HCT116 (cell line): ENCODE data around the gene EMX1. TPM values are rescaled to one million over a fixed set of nuclear protein-coding genes. Genes with fewer than 3 reads are reported as not detected.
"Not testable (repeated sequence)": the region's sequence is repeated elsewhere in the genome, so short reads cannot be mapped to it uniquely, and the experiment has no call there.

Experiments
- ATAC-seq: fragments of 200-7000 bp; cut with Tn5 transposase; 2 replicates; pipeline ENCODE4 v1.9.1; 2020; ENCODE audit warnings: mild to moderate bottlenecking, moderate library complexity
- BruUV-seq: library from RNA; stranded (reverse); fragments of 400-500 nt; replicated peaks from 2 replicates; lab custom pipeline; 2021; lab: Mats Ljungman, UMichigan
- CTCF ChIA-PET: fragments of 300-600 bp; sonication (Branson Sonifier 250); formaldehyde crosslinking; loops from one replicate; lab custom pipeline; 2021; ENCODE audit warnings: antibody characterized with exemption; lab: Charles Lee
- POLR2A ChIA-PET: fragments of 300-600, 350-600 bp; sonication (Branson Sonifier 250); formaldehyde crosslinking; loops from one replicate; lab custom pipeline; 2021; ENCODE audit warnings: antibody characterized with exemption; lab: Charles Lee
- RAD21 ChIA-PET, 2 experiments: fragments of 300-600 bp; sonication (Branson Sonifier 250); formaldehyde crosslinking; loops; one replicate each; lab custom pipeline; 2023; ENCODE audit warnings: low total read pairs in 2 of 2; ENCODE audit not compliant: uncharacterized antibody in 2 of 2, unreplicated experiment in 2 of 2, low non-redundant PET in 1 of 2; lab: Charles Lee
- DNase-seq: peaks from one replicate; pipeline ENCODE4 v3.0.0-alpha.2; 2010; ENCODE audit warnings: low read depth, low spot score
- H2AFZ ChIP-seq: fragments of 200-600 bp; shearing (Covaris generic), sonication (generic); 2 replicates; pipeline ENCODE4 v1.6.1; 2017; ENCODE audit warnings: low read depth, mixed run types, mixed read lengths, antibody characterized with exemption, low read length; ENCODE audit not compliant: poor library complexity, severe bottlenecking
- H3K27ac ChIP-seq: 2 replicates; pipeline ENCODE4 v1.5.1; 2012; ENCODE audit warnings: low read depth, low read length
- H3K27me3 ChIP-seq: fragments of 200-600 bp; sonication (generic); 2 replicates; pipeline ENCODE4 v1.6.1; 2016; ENCODE audit warnings: mixed run types, low read length, mixed read lengths; ENCODE audit not compliant: insufficient read depth
- H3K36me3 ChIP-seq, 2 experiments: fragments of 200-500 bp in 1 of 2; fragments of 200-600 bp in 1 of 2; sonication (Bioruptor generic) in 1 of 2; sonication (generic) in 1 of 2; 2 replicates each; pipeline versions ENCODE4 v1.5.1 to v1.6.1; 2014 to 2016; ENCODE audit warnings: low read length in 2 of 2, inconsistent platforms in 1 of 2, mixed read lengths in 1 of 2, mixed run types in 1 of 2; ENCODE audit not compliant: insufficient read depth in 2 of 2, control insufficient read depth in 1 of 2
- H3K4me1 ChIP-seq, 2 experiments: fragments of 200-600 bp in 1 of 2; sonication (generic) in 1 of 2; 2 replicates each; pipeline versions ENCODE4 v1.5.1 to v1.6.1; 2012 to 2017; ENCODE audit warnings: low read length in 2 of 2, inconsistent platforms in 1 of 2, mild to moderate bottlenecking in 1 of 2, mixed read lengths in 1 of 2, mixed run types in 1 of 2, moderate library complexity in 1 of 2; ENCODE audit not compliant: insufficient read depth in 2 of 2, control insufficient read depth in 1 of 2
- H3K4me2 ChIP-seq: fragments of 200-600 bp; sonication (generic); 2 replicates; pipeline ENCODE4 v1.6.1; 2017; ENCODE audit warnings: mixed run types, low read length, mixed read lengths
- H3K4me3 ChIP-seq, 2 experiments: fragments of 200-600 bp in 1 of 2; sonication (generic) in 1 of 2; replicated peaks in 1 of 2; 2 replicates each; pipeline ENCODE4 v1.5.1; 2011 to 2016; ENCODE audit warnings: low read length in 2 of 2, control low read depth in 1 of 2, low read depth in 1 of 2, mild to moderate bottlenecking in 1 of 2, mixed read lengths in 1 of 2, mixed run types in 1 of 2
- H3K79me2 ChIP-seq: fragments of 200-600 bp; sonication (generic); 2 replicates; pipeline ENCODE4 v1.6.1; 2017; ENCODE audit warnings: mild to moderate bottlenecking, mixed run types, low read length, moderate library complexity, mixed read lengths; ENCODE audit not compliant: insufficient read depth
- H3K9ac ChIP-seq: fragments of 200-600 bp; sonication (generic); 2 replicates; pipeline ENCODE4 v1.6.1; 2016; ENCODE audit warnings: low read length, mixed read lengths
- H3K9me2 ChIP-seq: fragments of 200-600 bp; sonication (generic), shearing (Covaris generic); 2 replicates; pipeline ENCODE4 v1.6.1; 2017; ENCODE audit warnings: mixed run types, mild to moderate bottlenecking, moderate library complexity; ENCODE audit not compliant: insufficient read depth
- H3K9me3 ChIP-seq, 2 experiments: fragments of 200-500 bp in 1 of 2; fragments of 200-600 bp in 1 of 2; sonication (Bioruptor generic) in 1 of 2; sonication (generic) in 1 of 2; 2 replicates each; pipeline ENCODE4 v1.6.1; 2014 to 2017; ENCODE audit warnings: low read length in 2 of 2, mixed read lengths in 2 of 2, inconsistent platforms in 1 of 2, low read depth in 1 of 2, mild to moderate bottlenecking in 1 of 2, mixed run types in 1 of 2, moderate library complexity in 1 of 2; ENCODE audit not compliant: control insufficient read depth in 1 of 2, insufficient read depth in 1 of 2
- H4K20me1 ChIP-seq: fragments of 200-600 bp; sonication (generic), shearing (Covaris generic); 2 replicates; pipeline ENCODE4 v1.6.1; 2017; ENCODE audit warnings: mixed run types, mild to moderate bottlenecking, moderate library complexity; ENCODE audit not compliant: insufficient read depth
- CTCF ChIP-seq, 3 experiments: fragments of 200-600 bp in 1 of 3; sonication (generic) in 1 of 3; IDR thresholded peaks in 2 of 3; conservative IDR thresholded peaks in 1 of 3; 2 replicates each; pipeline ENCODE4 v1.5.1; 2012 to 2017; ENCODE audit warnings: low read depth in 2 of 3, low read length in 2 of 3, antibody characterized with exemption in 1 of 3, borderline replicate concordance in 1 of 3, control low read depth in 1 of 3, mild to moderate bottlenecking in 1 of 3, mixed read lengths in 1 of 3, mixed run types in 1 of 3, moderate library complexity in 1 of 3; ENCODE audit not compliant: insufficient read depth in 1 of 3
- intact Hi-C: fragments of 100-400 bp; cut with micrococcal nuclease; formaldehyde crosslinking; loops from 2 replicates; pipeline ENCODE4 v1.10.0; 2022
- total RNA-seq: library from RNA; stranded (reverse); gene quantifications from one replicate; pipeline ENCODE4 v1.2.1, GENCODE V29; 2021; ENCODE audit not compliant: unreplicated experiment

EMX1 gene
- total RNA-seq, 1 experiment from 2014 or later = 3.1 TPM

GRCh38 chr2:72901426-72901825, 15.9 kb upstream of the EMX1 start:
- RAD21 ChIA-PET = no interaction called here
- Histone ChIP-seq H2AFZ (no peak overlapping the region), H3K27ac (no peak overlapping the region), H3K36me3 (no peaks in the 10 kb centered on the region), H3K9ac (no peak overlapping the region), H3K9me2 (no peaks in the 10 kb centered on the region), H4K20me1 (no peaks in the 10 kb centered on the region), H3K79me2 (no peaks in the 10 kb centered on the region), H3K4me3 (no peak overlapping the region), H3K4me2 (no peak overlapping the region), H3K27me3 (no peaks in the 10 kb centered on the region; the same call in 1 of the 2 replicates), H3K4me1 (no peaks in the 10 kb centered on the region), H3K9me3 (no peaks in the 10 kb centered on the region)
- BruUV-seq = no TSS peak
- intact Hi-C loops = no loop called here
- no peak for DNase-seq
- TF ChIP-seq CTCF (IDR thresholded peaks at IDR 0.05 in 2 of 3, conservative IDR thresholded peaks at IDR 0.05 in 1 of 3; ENCODE audit: borderline replicate concordance in 1 of 3, insufficient read depth in 1 of 3, low read depth in 2 of 3, low read length in 2 of 3) = no peak
- POLR2A ChIA-PET = no interaction called here
- CTCF ChIA-PET = no interaction called here
- no peak for ATAC-seq

- not testable (repeated sequence) for H3K79me2 ChIP-seq, BruUV-seq
- H3K27me3 ChIP-seq = peaks cover 14% of the 10 kb centered on the region
Measured at GRCh38 chr2:72907369-72907768, 9.9 kb upstream of the EMX1 start.

More at GRCh38 chr2:72907369-72907768, 9.9 kb upstream of the EMX1 start:
- DNase-seq, H2AFZ ChIP-seq, H3K9me3 ChIP-seq, RAD21 ChIA-PET, H3K9ac ChIP-seq, H3K36me3 ChIP-seq, H3K4me2 ChIP-seq, H3K4me3 ChIP-seq, H3K9me2 ChIP-seq, ATAC-seq, CTCF ChIA-PET, H3K4me1 ChIP-seq, H4K20me1 ChIP-seq, H3K27ac ChIP-seq, POLR2A ChIA-PET: not testable (repeated sequence)
- intact Hi-C loops = loop anchor here (5.0 kb wide), 1 partner anchor 270 kb away; no protein-coding TSS in a partner anchor
